BE2C (cell line): Measurements from ENCODE around the gene SCN7A.

Experiments used
- DNase-seq: peaks from one replicate; pipeline ENCODE4 v3.0.0-alpha.2; 2020
- H3K27me3 ChIP-seq: fragments of 250-450 bp; sonication (Bioruptor Pico); 2 replicates; pipeline ENCODE4 v1.5.1; 2020; ENCODE audit warnings: mild to moderate bottlenecking
- H3K36me3 ChIP-seq: fragments of 250-450 bp; sonication (Bioruptor Pico); 2 replicates; pipeline ENCODE4 v1.5.1; 2020; ENCODE audit warnings: mild to moderate bottlenecking
- H3K4me1 ChIP-seq: fragments of 250-450 bp; sonication (Bioruptor Pico); 2 replicates; pipeline ENCODE4 v1.5.1; 2020
- H3K4me3 ChIP-seq: 2 replicates; pipeline ENCODE4 v1.5.1; 2011; ENCODE audit warnings: low read depth, low read length
- H3K9me3 ChIP-seq: fragments of 250-450 bp; sonication (Bioruptor Pico); 2 replicates; pipeline ENCODE4 v1.5.1; 2020
- TF ChIP-seq, protein P1 (sequence below): IDR thresholded peaks from 2 replicates; pipeline ENCODE4 v1.5.1; 2012; ENCODE audit warnings: mild to moderate bottlenecking, low read depth, low read length

The SCN7A gene

GRCh38 chr2:166373951-166374350, 120.1 kb downstream of the SCN7A start:
- DNase-seq, result peak; percentile 78
- Histone ChIP-seq H3K4me1 (no peaks in the 10 kb centered on the region), H3K9me3 (no peaks in the 10 kb centered on the region), H3K4me3 (no peak overlapping the region), H3K36me3 (no peaks in the 10 kb centered on the region), H3K27me3 (no peaks in the 10 kb centered on the region)
- TF ChIP-seq, protein P1, sequence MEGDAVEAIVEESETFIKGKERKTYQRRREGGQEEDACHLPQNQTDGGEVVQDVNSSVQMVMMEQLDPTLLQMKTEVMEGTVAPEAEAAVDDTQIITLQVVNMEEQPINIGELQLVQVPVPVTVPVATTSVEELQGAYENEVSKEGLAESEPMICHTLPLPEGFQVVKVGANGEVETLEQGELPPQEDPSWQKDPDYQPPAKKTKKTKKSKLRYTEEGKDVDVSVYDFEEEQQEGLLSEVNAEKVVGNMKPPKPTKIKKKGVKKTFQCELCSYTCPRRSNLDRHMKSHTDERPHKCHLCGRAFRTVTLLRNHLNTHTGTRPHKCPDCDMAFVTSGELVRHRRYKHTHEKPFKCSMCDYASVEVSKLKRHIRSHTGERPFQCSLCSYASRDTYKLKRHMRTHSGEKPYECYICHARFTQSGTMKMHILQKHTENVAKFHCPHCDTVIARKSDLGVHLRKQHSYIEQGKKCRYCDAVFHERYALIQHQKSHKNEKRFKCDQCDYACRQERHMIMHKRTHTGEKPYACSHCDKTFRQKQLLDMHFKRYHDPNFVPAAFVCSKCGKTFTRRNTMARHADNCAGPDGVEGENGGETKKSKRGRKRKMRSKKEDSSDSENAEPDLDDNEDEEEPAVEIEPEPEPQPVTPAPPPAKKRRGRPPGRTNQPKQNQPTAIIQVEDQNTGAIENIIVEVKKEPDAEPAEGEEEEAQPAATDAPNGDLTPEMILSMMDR, result no peak

- TF ChIP-seq, protein P1, result no peak
- Histone ChIP-seq H3K4me3 (no peak overlapping the region), H3K4me1 (no peaks in the 10 kb centered on the region), H3K27me3 (no peaks in the 10 kb centered on the region), H3K36me3 (no peaks in the 10 kb centered on the region), H3K9me3 (no peaks in the 10 kb centered on the region)
- DNase-seq, result no peak
Observed at GRCh38 chr2:166373539-166373938, 120.5 kb downstream of the SCN7A start.

GRCh38 chr2:166373105-166373504, 120.9 kb downstream of the SCN7A start:
- no peaks in the 10 kb centered on the region for H3K9me3 ChIP-seq
- H3K4me3 ChIP-seq, result no peak overlapping the region
- H3K4me1 ChIP-seq, result no peaks in the 10 kb centered on the region
- H3K27me3 ChIP-seq, result no peaks in the 10 kb centered on the region
- H3K36me3 ChIP-seq, result no peaks in the 10 kb centered on the region
- DNase-seq, result no peak
- TF ChIP-seq, protein P1, result no peak

- Histone ChIP-seq H3K4me3 (no peak overlapping the region), H3K36me3 (no peaks in the 10 kb centered on the region)
- DNase-seq, result no peak
Observed at GRCh38 chr2:166372046-166372445, 122.0 kb downstream of the SCN7A start.

DNA sequence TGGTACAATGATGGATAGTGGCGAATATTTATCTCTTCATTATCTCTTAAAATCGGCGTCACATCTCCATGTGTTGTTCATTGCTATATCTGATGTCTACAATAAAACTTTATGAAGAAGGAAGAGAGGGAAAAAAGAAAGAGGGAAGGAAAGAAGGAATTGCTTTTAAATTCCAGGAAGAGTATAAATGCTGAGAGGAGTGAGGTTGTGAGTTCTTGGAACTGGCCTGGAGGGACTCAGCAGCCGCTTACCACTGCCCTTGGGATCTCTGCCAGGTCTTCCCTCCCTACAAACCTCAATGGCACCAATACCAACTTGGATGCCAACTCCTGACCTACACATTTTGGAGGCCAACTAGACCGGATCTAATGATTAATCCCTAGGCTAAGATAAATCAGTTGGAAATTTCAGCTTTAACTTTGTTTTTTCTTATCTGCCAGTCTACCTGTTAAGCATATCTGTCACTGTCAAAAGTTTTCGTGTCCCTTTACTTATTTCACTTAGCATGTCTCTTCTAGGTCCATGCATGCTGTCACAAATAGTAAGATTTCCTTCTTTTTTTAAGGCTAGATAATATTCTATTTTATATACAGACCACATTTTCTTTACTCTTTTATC, 128.1 kb downstream of the SCN7A start:
- Histone ChIP-seq H3K4me3 (no peak overlapping the region), H3K9me3 (no peaks in the 10 kb centered on the region), H3K36me3 (no peaks in the 10 kb centered on the region), H3K27me3 (no peaks in the 10 kb centered on the region), H3K4me1 (no peaks in the 10 kb centered on the region)
- TF ChIP-seq, protein P1, result no peak
- no peak for DNase-seq

More at GRCh38 chr2:166372046-166372445, 122.0 kb downstream of the SCN7A start:
- H3K9me3 ChIP-seq, result no peaks in the 10 kb centered on the region
- no peaks in the 10 kb centered on the region for H3K27me3 ChIP-seq
- no peaks in the 10 kb centered on the region for H3K4me1 ChIP-seq
- TF ChIP-seq, protein P1, result no peak

DNA sequence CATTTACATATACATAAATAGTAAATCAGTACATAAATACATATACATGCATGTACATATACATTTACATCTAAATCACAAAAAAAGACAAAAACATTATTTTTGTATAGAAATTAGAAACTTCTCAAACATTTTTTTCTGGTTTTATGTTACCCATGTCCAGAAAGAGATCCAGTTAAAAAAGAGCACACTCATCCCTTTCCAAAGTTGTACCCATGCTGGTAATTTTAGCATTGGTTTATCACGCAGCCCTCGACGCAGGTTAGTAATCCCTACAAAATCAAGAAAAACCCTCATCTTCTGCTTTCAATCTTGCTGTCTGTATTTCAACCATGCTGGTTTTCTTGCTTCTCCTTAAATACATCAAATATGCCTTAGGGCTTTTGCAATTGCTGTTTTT, 128.8 kb downstream of the SCN7A start:
- Histone ChIP-seq H3K4me1 (no peaks in the 10 kb centered on the region), H3K9me3 (no peaks in the 10 kb centered on the region), H3K27me3 (no peaks in the 10 kb centered on the region), H3K4me3 (no peak overlapping the region), H3K36me3 (no peaks in the 10 kb centered on the region)
- DNase-seq, result no peak
- TF ChIP-seq, protein P1, result no peak
